Upper lobe of right lung (tissue), 1 donor: ENCODE results near the gene KRI1. TPM values are rescaled to one million over a fixed set of nuclear protein-coding genes. Genes with fewer than 3 reads are reported as not detected.
A peak's percentile ranks its signal among the peaks of the same experiment; 100 is the strongest.

Experiments used
- ATAC-seq: fragments of 200-7000 bp; cut with Tn5 transposase; one replicate; pipeline ENCODE4 v1.9.1; 2020; ENCODE audit warnings: mild to moderate bottlenecking, moderate library complexity
- DNase-seq: peaks from one replicate; pipeline ENCODE4 v3.0.0-alpha.2; 2020
- H3K27ac ChIP-seq: fragments of 200-600 bp; one replicate; pipeline ENCODE4 v1.8.0; 2022
- H3K27me3 ChIP-seq: fragments of 200-600 bp; one replicate; pipeline ENCODE4 v1.8.0; 2022; ENCODE audit warnings: mild to moderate bottlenecking
- H3K36me3 ChIP-seq: fragments of 200-600 bp; one replicate; pipeline ENCODE4 v1.8.0; 2022
- H3K4me1 ChIP-seq: fragments of 200-600 bp; one replicate; pipeline ENCODE4 v1.8.0; 2022
- H3K4me3 ChIP-seq: fragments of 200-600 bp; one replicate; pipeline ENCODE4 v1.8.0; 2022; ENCODE audit warnings: mild to moderate bottlenecking
- H3K9me3 ChIP-seq: fragments of 200-600 bp; one replicate; pipeline ENCODE4 v1.8.0; 2022
- intact Hi-C: fragments of 100-400 bp; cut with DNase I; formaldehyde crosslinking; loops from one replicate; pipeline ENCODE4 v1.11.0; 2022
- total RNA-seq: library from RNA; stranded (reverse); fragmentation: NEBNext Ultra II Directional; extraction: Animal tissue kit (Norgen Biotek cat#: 25700); gene quantifications from one replicate; pipeline ENCODE4 v1.2.1, GENCODE V29; 2021
- TF ChIP-seq, protein P1 (sequence below): fragments of 200-600 bp; IDR thresholded peaks from one replicate; pipeline ENCODE4 v1.8.0; 2022; ENCODE audit warnings: antibody characterized with exemption
- donor health status: DM: no; HTN: yes; CAD: no; lungs with severe emphysema.

KRI1 gene
- total RNA-seq, 1 donor from 2014 or later: 19.6 TPM

DNA sequence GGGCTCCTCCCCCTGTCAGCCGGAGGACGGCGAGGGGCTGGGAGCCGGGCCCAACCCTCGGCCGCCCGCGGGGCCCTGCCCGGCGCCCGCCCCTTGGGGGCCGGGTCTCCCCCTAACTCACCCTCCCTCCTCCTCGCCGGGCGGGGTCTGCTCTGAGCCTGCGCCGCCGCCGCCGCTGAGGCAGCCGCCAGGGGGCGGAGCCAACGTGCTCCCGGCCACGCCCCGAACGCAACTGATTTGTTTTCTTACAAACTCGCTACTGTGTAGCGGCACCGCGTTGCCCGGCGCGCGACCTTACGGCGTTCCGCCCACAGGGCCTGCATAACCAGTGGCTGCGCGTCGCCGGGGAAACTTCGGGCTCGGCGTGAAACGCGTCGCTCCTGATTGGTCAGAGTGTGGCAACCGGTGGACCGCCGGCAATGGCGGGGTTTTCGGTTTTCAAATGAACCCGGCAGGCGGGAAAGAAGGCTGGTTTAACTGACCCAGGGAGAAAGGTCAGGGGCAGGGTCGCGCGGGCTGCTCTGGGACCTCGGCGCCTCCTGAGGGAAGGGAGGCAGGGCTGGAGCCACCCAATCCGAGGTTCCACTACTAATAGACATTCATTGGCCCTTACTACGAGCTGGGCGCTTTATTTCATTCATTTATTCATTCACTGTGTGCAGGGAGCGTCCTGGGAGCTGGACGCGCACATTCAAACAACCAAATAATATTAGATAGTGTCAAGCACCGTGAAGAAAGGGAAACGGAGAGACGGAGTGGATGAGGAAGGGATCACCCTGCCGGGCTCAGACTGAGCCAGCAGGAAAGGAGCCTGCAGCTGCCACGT, 3.2 kb upstream of the KRI1 start, which contains the start of gene CDKN2D:
Gene CDKN2D (minus strand): TSS at position 154 of the 826 bp plus-strand sequence. CDS start 326 bp downstream, outside the sequence.
- Histone ChIP-seq H3K4me3 (peak within 1 kb of the TSS; percentile 70), H3K27me3 (no peaks in the 10 kb centered on the region), H3K36me3 (no peaks in the 10 kb centered on the region), H3K4me1 (peaks cover 26% of the 10 kb centered on the region), H3K27ac (peak within 1 kb of the TSS; percentile 70), H3K9me3 (no peaks in the 10 kb centered on the region)
- DNase-seq (peak; percentile 100), ATAC-seq (peak; percentile 90)
- intact Hi-C loops: no loop called here
- TF ChIP-seq, protein P1, sequence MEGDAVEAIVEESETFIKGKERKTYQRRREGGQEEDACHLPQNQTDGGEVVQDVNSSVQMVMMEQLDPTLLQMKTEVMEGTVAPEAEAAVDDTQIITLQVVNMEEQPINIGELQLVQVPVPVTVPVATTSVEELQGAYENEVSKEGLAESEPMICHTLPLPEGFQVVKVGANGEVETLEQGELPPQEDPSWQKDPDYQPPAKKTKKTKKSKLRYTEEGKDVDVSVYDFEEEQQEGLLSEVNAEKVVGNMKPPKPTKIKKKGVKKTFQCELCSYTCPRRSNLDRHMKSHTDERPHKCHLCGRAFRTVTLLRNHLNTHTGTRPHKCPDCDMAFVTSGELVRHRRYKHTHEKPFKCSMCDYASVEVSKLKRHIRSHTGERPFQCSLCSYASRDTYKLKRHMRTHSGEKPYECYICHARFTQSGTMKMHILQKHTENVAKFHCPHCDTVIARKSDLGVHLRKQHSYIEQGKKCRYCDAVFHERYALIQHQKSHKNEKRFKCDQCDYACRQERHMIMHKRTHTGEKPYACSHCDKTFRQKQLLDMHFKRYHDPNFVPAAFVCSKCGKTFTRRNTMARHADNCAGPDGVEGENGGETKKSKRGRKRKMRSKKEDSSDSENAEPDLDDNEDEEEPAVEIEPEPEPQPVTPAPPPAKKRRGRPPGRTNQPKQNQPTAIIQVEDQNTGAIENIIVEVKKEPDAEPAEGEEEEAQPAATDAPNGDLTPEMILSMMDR: peak; percentile 45

DNA sequence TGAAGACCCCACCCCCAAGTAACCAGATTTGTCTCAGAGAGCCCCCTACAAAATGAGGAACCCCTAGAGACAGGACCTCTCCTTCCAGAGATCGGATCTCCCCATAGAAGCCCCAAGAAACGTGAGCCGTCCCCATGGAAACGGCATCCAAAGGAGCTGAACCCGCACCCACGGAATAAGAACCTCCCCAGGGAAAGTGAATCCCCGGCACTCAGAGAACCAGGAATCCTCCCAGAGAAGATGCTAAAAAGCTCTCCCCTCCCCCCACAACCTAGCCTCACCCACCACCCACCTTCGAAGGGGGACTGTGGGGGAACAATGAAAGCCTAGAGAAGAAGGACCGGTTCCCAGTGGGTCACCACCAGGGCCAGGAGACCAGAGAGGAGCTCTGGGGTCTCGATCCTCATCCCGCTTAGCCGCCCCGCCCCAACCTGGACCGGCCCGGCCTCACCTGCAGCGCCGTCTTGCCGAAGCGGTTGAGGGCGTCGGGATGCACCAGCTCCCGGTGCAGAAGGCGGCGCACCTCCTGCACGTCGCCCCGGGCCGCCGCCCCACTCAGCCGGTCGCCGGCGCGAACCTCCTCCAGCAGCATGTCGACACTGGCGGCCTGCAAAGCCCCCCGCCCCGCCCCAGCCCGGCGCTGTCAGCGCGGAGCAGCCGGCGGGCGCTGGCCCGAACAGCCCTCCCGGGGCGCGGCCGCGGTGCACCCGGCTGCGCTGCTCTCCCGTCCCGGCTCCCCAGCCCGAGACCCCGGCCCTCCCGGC, 2.4 kb upstream of the KRI1 start:
- Histone ChIP-seq H3K27me3 (no peaks in the 10 kb centered on the region), H3K4me3 (peak overlapping the region; percentile 70), H3K4me1 (peaks cover 26% of the 10 kb centered on the region), H3K27ac (peak overlapping the region; percentile 70), H3K36me3 (no peaks in the 10 kb centered on the region), H3K9me3 (no peaks in the 10 kb centered on the region)
- DNase-seq (peak; percentile 84), ATAC-seq (peak; percentile 1)
- TF ChIP-seq, protein P1: no peak
- intact Hi-C loops: no loop called here

DNA sequence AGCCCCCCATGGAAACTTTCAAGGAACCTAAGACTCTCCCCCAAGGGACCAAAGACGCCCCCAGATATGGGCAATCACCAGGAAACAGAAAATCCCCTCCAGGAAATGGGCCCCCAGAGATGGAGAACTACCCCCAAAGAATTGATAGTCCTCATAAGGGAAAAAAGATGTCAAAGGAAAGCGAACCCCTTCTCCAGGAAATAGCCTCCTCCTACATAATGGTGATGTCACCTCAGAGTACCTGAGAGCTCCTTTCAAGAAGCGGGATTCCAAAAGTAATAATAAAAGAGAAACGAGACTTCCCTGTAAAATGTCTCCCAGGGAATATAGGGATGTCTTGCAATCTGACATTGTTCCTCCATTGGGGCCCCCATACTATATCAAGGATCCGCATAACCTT, 1.8 kb upstream of the KRI1 start:
- intact Hi-C loops: no loop called here

DNA sequence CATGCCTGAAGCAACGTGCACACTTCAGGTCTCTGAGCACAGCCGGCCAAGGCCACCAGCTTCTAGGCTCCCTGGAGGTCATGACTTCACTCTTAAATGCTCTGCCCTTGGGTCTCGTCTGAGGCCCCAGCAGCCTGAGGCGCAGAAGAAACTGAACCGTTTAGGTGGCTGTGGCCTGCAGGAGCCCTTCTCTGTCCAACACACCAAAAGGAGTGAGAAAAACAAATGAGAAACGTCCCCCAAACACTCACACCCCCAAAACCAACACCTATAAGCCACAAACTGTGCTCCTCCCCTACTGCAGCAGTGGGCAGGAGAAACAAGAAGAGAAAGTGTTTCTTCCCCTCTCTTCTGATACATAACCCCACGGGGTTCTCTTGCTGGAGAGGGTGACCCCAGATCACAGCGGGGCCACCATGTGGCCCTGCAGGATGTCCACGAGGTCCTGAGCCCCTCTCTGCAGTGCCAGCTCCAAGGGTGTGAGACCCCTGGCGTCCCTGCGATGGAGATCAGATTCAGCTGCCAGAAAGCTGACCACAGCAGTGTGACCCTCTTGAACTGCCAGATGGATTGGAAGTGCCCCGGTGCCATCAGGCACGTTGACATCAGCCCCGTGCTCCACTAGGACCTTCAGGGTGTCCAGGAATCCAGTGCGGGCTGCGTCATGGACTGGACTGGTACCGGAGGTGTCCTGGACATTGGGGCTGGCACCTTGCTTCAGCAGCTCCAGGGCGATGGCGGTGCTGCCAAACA, 1.0 kb upstream of the KRI1 start:
- DNase-seq (no peak), ATAC-seq (no peak)
- Histone ChIP-seq H3K4me3 (peak overlapping the region; percentile 80), H3K27me3 (no peaks in the 10 kb centered on the region), H3K27ac (peak overlapping the region; percentile 87), H3K36me3 (no peaks in the 10 kb centered on the region), H3K9me3 (no peaks in the 10 kb centered on the region), H3K4me1 (peaks cover 26% of the 10 kb centered on the region)
- intact Hi-C loops: no loop called here
- TF ChIP-seq, protein P1: no peak

More for the DNA sequence above, 1.8 kb upstream of the KRI1 start:
- no peaks in the 10 kb centered on the region for H3K27me3 ChIP-seq
- no peaks in the 10 kb centered on the region for H3K36me3 ChIP-seq
- peak overlapping the region; percentile 70 for H3K4me3 ChIP-seq
- peak overlapping the region; percentile 87 for H3K27ac ChIP-seq
- H3K4me1 ChIP-seq: peaks cover 26% of the 10 kb centered on the region
- ATAC-seq: no peak
- TF ChIP-seq, protein P1: no peak
- DNase-seq: no peak
- no peaks in the 10 kb centered on the region for H3K9me3 ChIP-seq

DNA sequence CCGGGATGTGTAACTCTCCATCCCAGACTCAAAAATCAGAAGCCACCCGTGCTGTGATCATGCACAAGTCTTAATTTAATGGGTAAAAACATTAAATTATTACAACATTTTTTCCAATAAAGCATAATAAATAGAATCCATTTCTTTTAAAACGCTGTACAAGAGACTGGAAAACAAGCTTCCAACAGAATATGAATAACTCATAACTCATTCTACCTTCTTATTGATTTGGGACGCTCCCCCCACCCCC, 523 bp upstream of the KRI1 start:
- Histone ChIP-seq H3K27ac (peak overlapping the region; percentile 87), H3K27me3 (no peaks in the 10 kb centered on the region), H3K36me3 (peaks cover 3% of the 10 kb centered on the region), H3K4me3 (peak overlapping the region; percentile 80), H3K4me1 (peaks cover 26% of the 10 kb centered on the region), H3K9me3 (no peaks in the 10 kb centered on the region)
- TF ChIP-seq, protein P1: no peak
- intact Hi-C loops: no loop called here
- DNase-seq: no peak
- ATAC-seq: no peak
